Measurements from ENCODE around the gene FAM20C. TPM values are rescaled to one million over a fixed set of nuclear protein-coding genes. Genes with fewer than 3 reads are reported as not detected.
"Not testable (repeated sequence)": the region's sequence is repeated elsewhere in the genome, so short reads cannot be mapped to it uniquely, and the experiment has no call there.

Gene FAM20C
- total RNA-seq, 4 donors from 2014 or later = 15.8 to 20.4 (median 18.7) TPM

DNA sequence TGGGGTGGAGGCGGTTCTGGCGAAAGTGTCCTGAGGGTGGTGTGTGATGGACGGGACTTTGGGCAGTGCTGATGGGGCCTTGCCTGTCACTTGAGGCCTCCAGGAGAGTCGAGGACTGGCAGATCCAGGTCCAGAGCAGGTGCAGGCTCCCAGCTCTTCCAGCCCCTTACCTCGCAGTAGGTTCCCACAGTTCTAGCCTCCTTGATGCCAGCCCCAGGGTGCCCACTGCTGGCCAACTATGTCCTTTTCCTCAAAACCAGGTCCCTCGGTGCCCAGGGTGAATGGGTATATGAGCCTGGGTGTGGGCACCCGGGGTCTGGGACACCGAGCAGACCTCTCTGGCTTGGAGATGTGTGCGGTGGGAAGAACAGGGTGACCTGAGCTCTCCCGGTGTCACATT is 8.3 kb downstream of the FAM20C start:
- TF ChIP-seq POLR2AphosphoS5 (IDR thresholded peaks at IDR 0.05) (no peak), EP300 (IDR thresholded peaks at IDR 0.05) (no peak), POLR2A (IDR thresholded peaks at IDR 0.05) (no peak)
- TF ChIP-seq, protein P1, sequence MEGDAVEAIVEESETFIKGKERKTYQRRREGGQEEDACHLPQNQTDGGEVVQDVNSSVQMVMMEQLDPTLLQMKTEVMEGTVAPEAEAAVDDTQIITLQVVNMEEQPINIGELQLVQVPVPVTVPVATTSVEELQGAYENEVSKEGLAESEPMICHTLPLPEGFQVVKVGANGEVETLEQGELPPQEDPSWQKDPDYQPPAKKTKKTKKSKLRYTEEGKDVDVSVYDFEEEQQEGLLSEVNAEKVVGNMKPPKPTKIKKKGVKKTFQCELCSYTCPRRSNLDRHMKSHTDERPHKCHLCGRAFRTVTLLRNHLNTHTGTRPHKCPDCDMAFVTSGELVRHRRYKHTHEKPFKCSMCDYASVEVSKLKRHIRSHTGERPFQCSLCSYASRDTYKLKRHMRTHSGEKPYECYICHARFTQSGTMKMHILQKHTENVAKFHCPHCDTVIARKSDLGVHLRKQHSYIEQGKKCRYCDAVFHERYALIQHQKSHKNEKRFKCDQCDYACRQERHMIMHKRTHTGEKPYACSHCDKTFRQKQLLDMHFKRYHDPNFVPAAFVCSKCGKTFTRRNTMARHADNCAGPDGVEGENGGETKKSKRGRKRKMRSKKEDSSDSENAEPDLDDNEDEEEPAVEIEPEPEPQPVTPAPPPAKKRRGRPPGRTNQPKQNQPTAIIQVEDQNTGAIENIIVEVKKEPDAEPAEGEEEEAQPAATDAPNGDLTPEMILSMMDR (IDR thresholded peaks at IDR 0.05) = no peak
- no peak overlapping the region for H3K27ac ChIP-seq
- H3K4me3 ChIP-seq = no peak overlapping the region
- peaks cover 77% of the 10 kb centered on the region for H3K36me3 ChIP-seq
- DNase-seq (ENCODE audit: low spot score in 2 of 2) = no peak
- H3K4me1 ChIP-seq = peaks cover 11% of the 10 kb centered on the region
- no peaks in the 10 kb centered on the region for H3K27me3 ChIP-seq
- WGBS = 94% methylated on average over 8 of the region's 10 CpGs
- no peaks in the 10 kb centered on the region for H3K9me3 ChIP-seq

DNA sequence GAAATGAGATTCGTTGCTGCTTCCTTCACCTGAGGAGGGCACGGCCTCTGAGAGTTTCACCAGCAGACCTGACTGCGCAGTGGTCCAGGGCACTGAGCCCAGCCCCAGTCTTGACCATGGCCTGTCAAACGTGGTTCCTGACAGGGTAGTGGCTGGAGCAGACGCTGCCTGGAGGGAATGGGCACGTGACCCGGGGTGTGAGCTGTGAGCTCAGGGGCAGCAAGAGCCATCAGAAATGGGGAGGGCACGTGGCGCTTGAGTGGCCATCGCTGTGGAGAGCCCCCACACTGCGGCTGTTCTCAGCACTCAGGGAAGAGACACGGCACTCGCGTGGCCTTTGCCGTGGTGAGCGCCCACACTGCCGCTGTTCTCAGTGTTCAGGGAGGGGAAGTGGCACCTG is 12.0 kb downstream of the FAM20C start:
- TF ChIP-seq POLR2A (IDR thresholded peaks at IDR 0.05) (no peak), EP300 (IDR thresholded peaks at IDR 0.05) (no peak), POLR2AphosphoS5 (IDR thresholded peaks at IDR 0.05) (no peak)
- TF ChIP-seq, protein P1 (IDR thresholded peaks at IDR 0.05) = no peak
- Histone ChIP-seq H3K27ac (no peak overlapping the region), H3K4me3 (no peak overlapping the region), H3K4me1 (no peaks in the 10 kb centered on the region), H3K27me3 (no peaks in the 10 kb centered on the region), H3K36me3 (peaks cover 58% of the 10 kb centered on the region), H3K9me3 (no peaks in the 10 kb centered on the region)
- 89% methylated on average over 12 of the region's 17 CpGs for WGBS
- no peak for DNase-seq (ENCODE audit: low spot score in 2 of 2)

- Histone ChIP-seq H3K9me3 (no peaks in the 10 kb centered on the region), H3K4me3 (no peak overlapping the region), H3K4me1 (no peaks in the 10 kb centered on the region), H3K36me3 (peaks cover 59% of the 10 kb centered on the region), H3K27ac (no peak overlapping the region), H3K27me3 (no peaks in the 10 kb centered on the region)
- 96% methylated on average over 48 of the region's 49 CpGs for WGBS
- peak in 1 of 2 donors; percentile 91 for DNase-seq (ENCODE audit: low spot score in 2 of 2)
- TF ChIP-seq, protein P1 (IDR thresholded peaks at IDR 0.05) = no peak
- no peak for TF ChIP-seq POLR2A (IDR thresholded peaks at IDR 0.05)
- no peak for TF ChIP-seq EP300 (IDR thresholded peaks at IDR 0.05)
- no peak for TF ChIP-seq POLR2AphosphoS5 (IDR thresholded peaks at IDR 0.05)
These were observed 13.0 kb downstream of the FAM20C start for GRCh38 chr7:205115-206010.

DNA sequence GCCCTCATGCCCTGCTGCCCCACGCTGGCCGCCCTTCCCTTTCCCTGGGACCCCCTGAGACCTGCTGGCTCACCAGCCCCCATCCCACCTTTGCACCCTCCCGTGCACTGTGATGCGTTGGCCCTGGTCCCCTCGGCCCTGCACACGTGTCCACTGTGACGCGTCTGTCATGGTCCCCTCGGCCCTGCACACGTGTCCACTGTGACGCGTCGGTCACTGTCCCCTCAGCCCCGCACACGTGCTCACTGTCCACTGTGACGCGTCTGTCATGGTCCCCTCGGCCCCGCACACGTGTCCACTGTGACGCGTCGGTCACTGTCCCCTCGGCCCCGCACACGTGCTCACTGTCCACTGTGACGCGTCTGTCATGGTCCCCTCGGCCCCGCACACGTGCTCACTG is 14.0 kb downstream of the FAM20C start:
- H3K4me1 ChIP-seq; H3K4me3 ChIP-seq; H3K27ac ChIP-seq; H3K9me3 ChIP-seq; H3K27me3 ChIP-seq; DNase-seq (ENCODE audit: low spot score in 2 of 2): not testable (repeated sequence)
- H3K36me3 ChIP-seq = peaks cover 53% of the 10 kb centered on the region
- 83% methylated on average over 30 of the region's 31 CpGs for WGBS

DNA sequence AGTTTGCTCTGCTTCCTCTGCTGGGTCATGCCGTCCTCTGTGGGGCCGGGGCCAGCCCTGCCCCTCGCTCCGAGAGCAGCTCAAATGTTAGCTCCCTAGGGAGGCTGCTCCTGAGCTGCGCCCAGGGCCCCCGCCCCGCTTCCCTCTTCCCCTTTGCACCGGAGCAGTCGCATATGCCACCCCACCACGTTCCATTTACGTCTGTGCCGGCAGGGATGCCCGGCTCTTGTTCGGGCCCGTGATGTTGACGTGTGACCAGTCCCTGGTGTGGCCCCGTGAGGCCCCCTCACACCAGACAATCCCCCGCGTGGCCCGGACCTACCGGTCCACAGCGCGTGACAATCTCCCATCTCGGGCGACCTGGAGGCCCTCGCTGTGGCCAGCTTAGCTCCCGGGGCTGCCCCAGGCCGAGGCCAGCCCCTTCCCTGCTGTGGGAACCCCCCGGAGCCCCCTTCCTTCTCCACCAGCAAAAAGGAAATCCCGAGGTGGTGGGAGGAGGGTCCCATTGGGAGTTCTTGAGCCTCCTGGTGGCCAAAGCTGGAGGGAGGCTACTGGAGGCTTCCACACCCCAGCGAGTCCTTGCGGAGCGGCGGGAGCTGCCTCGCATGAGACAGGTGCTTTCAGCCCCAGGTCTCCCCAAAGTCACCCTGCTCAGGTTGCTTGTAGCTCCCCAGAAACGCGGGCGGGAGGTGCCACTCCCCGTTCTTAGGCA is 15.2 kb downstream of the FAM20C start:
- no peak for DNase-seq (ENCODE audit: low spot score in 2 of 2)
- TF ChIP-seq, protein P1 (IDR thresholded peaks at IDR 0.05) = no peak
- TF ChIP-seq EP300 (IDR thresholded peaks at IDR 0.05) = no peak
- H3K27ac ChIP-seq = no peak overlapping the region
- no peaks in the 10 kb centered on the region for H3K4me1 ChIP-seq
- H3K4me3 ChIP-seq = no peak overlapping the region
- peaks cover 50% of the 10 kb centered on the region for H3K36me3 ChIP-seq
- H3K27me3 ChIP-seq = no peaks in the 10 kb centered on the region
- WGBS = 95% methylated on average over 27 of the region's 39 CpGs
- no peaks in the 10 kb centered on the region for H3K9me3 ChIP-seq

All from suprapubic skin (tissue), 4 donors.